K562 (cell line): ENCODE data around the gene UNC45B. TPM values are rescaled to one million over a fixed set of nuclear protein-coding genes. Genes with fewer than 3 reads are reported as not detected.

Source experiments
- ATAC-seq: fragments of 200-7000 bp; cut with Tn5 transposase; 3 replicates; pipeline ENCODE4 v1.9.1; 2020; ENCODE audit warnings: moderate library complexity
- BruUV-seq: library from RNA; stranded (reverse); fragments of 400-500 nt; replicated peaks from 2 replicates; lab custom pipeline; 2021; lab: Mats Ljungman, UMichigan
- CTCF ChIA-PET: fragments of 300-600 bp; formaldehyde crosslinking; extraction: SDS; loops from one replicate; lab custom pipeline; 2021; ENCODE audit warnings: low intra/inter-chr PET ratio; lab: Yijun Ruan, JAX
- POLR2A ChIA-PET: fragments of 300-600, 350-650 bp; sonication (Branson Sonifier 250); formaldehyde crosslinking; extraction: SDS; loops from one replicate; lab custom pipeline; 2021; ENCODE audit warnings: antibody characterized with exemption, inconsistent platforms; lab: Yijun Ruan, JAX
- DNase-seq, 4 experiments: peaks; one replicate each; pipeline versions ENCODE4 v3.0.0 to v3.0.0-alpha.2; 2011 to 2018; ENCODE audit warnings: low spot score in 3 of 4, mixed read lengths in 3 of 4; ENCODE audit errors: extremely low read depth in 1 of 4
- FAIRE-seq: peaks from 2 replicates; lab custom pipeline; 2011; peaks lifted over from hg19 to GRCh38; lab: Jason Lieb, UNC
- H2AFZ ChIP-seq: 2 replicates; pipeline ENCODE4 v1.6.0; 2011; ENCODE audit warnings: low read depth, low read length, control low read depth, inconsistent platforms
- H3K27ac ChIP-seq: fragments of 200-600 bp; 3 replicates; pipeline ENCODE4 v1.8.0; 2011; ENCODE audit warnings: low read depth, mild to moderate bottlenecking, control low read depth, inconsistent platforms, low read length, moderate library complexity, mixed read lengths; ENCODE audit errors: extremely low read depth
- H3K27me3 ChIP-seq, 2 experiments: fragments of 300-600 bp in 1 of 2; 2 replicates in 1 of 2; 3 replicates in 1 of 2; pipeline versions ENCODE4 v1.6.0 to v1.8.0; 2011; ENCODE audit warnings: inconsistent platforms in 2 of 2, low read length in 2 of 2, mild to moderate bottlenecking in 1 of 2, mixed read lengths in 1 of 2, moderate library complexity in 1 of 2; ENCODE audit not compliant: control insufficient read depth in 2 of 2, insufficient read depth in 2 of 2
- H3K36me3 ChIP-seq: fragments of 300-600 bp; 3 replicates; pipeline ENCODE4 v1.8.0; 2011; ENCODE audit warnings: mild to moderate bottlenecking, low read length, inconsistent platforms; ENCODE audit not compliant: control insufficient read depth, insufficient read depth
- H3K4me1 ChIP-seq, 2 experiments: fragments of 200-600 bp in 1 of 2; replicated peaks in 1 of 2; 2 replicates in 1 of 2; 3 replicates in 1 of 2; pipeline versions ENCODE4 v1.5.1 to v1.8.0; 2011; ENCODE audit warnings: inconsistent platforms in 2 of 2, low read length in 2 of 2, mild to moderate bottlenecking in 1 of 2, mixed read lengths in 1 of 2, moderate library complexity in 1 of 2; ENCODE audit not compliant: control insufficient read depth in 2 of 2, insufficient read depth in 2 of 2
- H3K4me2 ChIP-seq: 2 replicates; pipeline ENCODE4 v1.6.1; 2011; ENCODE audit warnings: low read length, control low read depth, inconsistent platforms, mixed read lengths; ENCODE audit not compliant: insufficient read depth
- H3K4me3 ChIP-seq: fragments of 200-600 bp; sonication (generic), shearing (Covaris generic); 2 replicates; pipeline ENCODE4 v1.5.1; 2016; ENCODE audit warnings: control low read depth, inconsistent platforms
- H3K79me2 ChIP-seq: fragments of 200-600 bp; 3 replicates; pipeline ENCODE4 v1.8.0; 2011; ENCODE audit warnings: low read length, inconsistent platforms; ENCODE audit not compliant: control insufficient read depth, insufficient read depth
- H3K9ac ChIP-seq, 2 experiments: 2 replicates each; pipeline versions ENCODE4 v1.6.0 to v1.6.1; 2011; ENCODE audit warnings: low read depth in 2 of 2, low read length in 2 of 2, control low read depth in 1 of 2, inconsistent platforms in 1 of 2, mild to moderate bottlenecking in 1 of 2, mixed read lengths in 1 of 2; ENCODE audit not compliant: insufficient read depth in 1 of 2
- H3K9me1 ChIP-seq: one replicate; pipeline ENCODE4 v1.6.0; 2011; ENCODE audit warnings: inconsistent platforms, mild to moderate bottlenecking, low read length, moderate library complexity; ENCODE audit not compliant: control insufficient read depth, insufficient read depth
- H3K9me3 ChIP-seq: replicated peaks from 2 replicates; pipeline ENCODE4 v1.5.1; 2011; ENCODE audit warnings: low read depth, low read length, inconsistent platforms; ENCODE audit not compliant: control insufficient read depth, insufficient read depth
- H4K20me1 ChIP-seq: replicated peaks from 2 replicates; pipeline ENCODE4 v1.6.1; 2011; ENCODE audit warnings: low read length, inconsistent platforms, mixed read lengths; ENCODE audit not compliant: control insufficient read depth, insufficient read depth
- ARID4B ChIP-seq: sonication (generic); formaldehyde crosslinking; IDR thresholded peaks from 2 replicates; pipeline ENCODE4 v1.8.0; 2022; ENCODE audit warnings: mild to moderate bottlenecking, missing genetic modification reagents
- GTF2E2 ChIP-seq: fragments of 200-800 bp; sonication (Bioruptor generic); IDR thresholded peaks from 2 replicates; pipeline ENCODE4 v1.6.1; 2016; ENCODE audit warnings: missing genetic modification characterization, missing compliant biosample characterization
- HCFC1 ChIP-seq: IDR thresholded peaks from 2 replicates; pipeline ENCODE4 v1.6.1; 2012; ENCODE audit warnings: low read depth, low read length, improper control_type of control experiment
- HMGN3 ChIP-seq: IDR thresholded peaks from 2 replicates; pipeline ENCODE4 v1.6.1; 2011; ENCODE audit warnings: borderline replicate concordance, low read depth, mild to moderate bottlenecking, mixed read lengths, low read length; ENCODE audit not compliant: insufficient read length; ENCODE audit errors: extremely low read depth
- POLR2A ChIP-seq: fragments of 450-650 bp; conservative IDR thresholded peaks from 2 replicates; pipeline ENCODE4 v1.6.1; 2016
- RREB1 ChIP-seq: fragments of 250-450 bp; sonication (Bioruptor Pico); IDR thresholded peaks from 2 replicates; pipeline ENCODE4 v1.4.0; 2020
- ZNF174 ChIP-seq: fragments of 250-450 bp; sonication (Bioruptor Pico); IDR thresholded peaks from 2 replicates; pipeline ENCODE4 v1.4.0; 2020; ENCODE audit warnings: mild to moderate bottlenecking
- ZNF507 ChIP-seq: conservative IDR thresholded peaks from 2 replicates; pipeline ENCODE4 v1.6.1; 2017; ENCODE audit warnings: missing genetic modification characterization, missing compliant biosample characterization
- WGBS: fragments of 100-300 bp; shearing (Covaris generic); methylation state at CpG from one replicate; pipeline ENCODE4 v1.1.6; 2016; ENCODE audit warnings: low coverage, mixed read lengths; ENCODE audit not compliant: insufficient coverage; ENCODE audit errors: missing lambda C conversion rate; 5-methylcytosine and 5-hydroxymethylcytosine counted together
- in situ Hi-C: fragments of 300-500 bp; cut with MboI; formaldehyde crosslinking; loops from 4 replicates; pipeline ENCODE4 v1.15.0; 2018; ENCODE audit warnings: inconsistent platforms, mixed read lengths
- intact Hi-C: fragments of 100-400 bp; cut with micrococcal nuclease; formaldehyde crosslinking; loops from 2 replicates; pipeline ENCODE4 v1.14.2; 2022
- polyA plus RNA-seq, 8 experiments: library from polyadenylated mRNA; depleted of rRNA in 4 of 8; stranded (reverse) in 5 of 8; unstranded in 3 of 8; fragments of >200 nt; fragmentation: Nextera tagmentation in 2 of 8; fragmentation: Illumina TruSeq in 1 of 8; extraction: Ambion mirVana in 2 of 8; extraction: Trizol in 1 of 8; gene quantifications; 2 replicates each; pipeline versions ENCODE4 v1.2.1 to v1.2.3, GENCODE V29; 2011 to 2014; ENCODE audit warnings: inconsistent platforms in 1 of 8, missing spikeins in 1 of 8
- total RNA-seq, 7 experiments: library from RNA; depleted of rRNA in 6 of 7; stranded (reverse); fragments of >200 nt in 6 of 7; fragmentation: Illumina TruSeq in 2 of 7; extraction: Trizol in 2 of 7; gene quantifications; 2 replicates each; pipeline versions ENCODE4 v1.2.1 to v1.2.3, GENCODE V29; 2011 to 2021; ENCODE audit warnings: low replicate concordance in 1 of 7
- TF ChIP-seq, protein P1 (sequence below): sonication (generic); formaldehyde crosslinking; IDR thresholded peaks from 2 replicates; pipeline ENCODE4 v1.8.0; 2022; ENCODE audit warnings: missing genetic modification reagents, mild to moderate bottlenecking, borderline replicate concordance
- TF ChIP-seq, protein P2 (sequence below): fragments of 200-800 bp; sonication (Bioruptor generic); IDR thresholded peaks from 2 replicates; pipeline ENCODE4 v1.6.1; 2017; ENCODE audit warnings: missing genetic modification characterization, missing compliant biosample characterization

The UNC45B gene
- total and polyA plus RNA-seq, 9 of the 15 experiments (the other 6 are each of a cell fraction or from before 2014, with no cell fraction given) = not detected

DNA sequence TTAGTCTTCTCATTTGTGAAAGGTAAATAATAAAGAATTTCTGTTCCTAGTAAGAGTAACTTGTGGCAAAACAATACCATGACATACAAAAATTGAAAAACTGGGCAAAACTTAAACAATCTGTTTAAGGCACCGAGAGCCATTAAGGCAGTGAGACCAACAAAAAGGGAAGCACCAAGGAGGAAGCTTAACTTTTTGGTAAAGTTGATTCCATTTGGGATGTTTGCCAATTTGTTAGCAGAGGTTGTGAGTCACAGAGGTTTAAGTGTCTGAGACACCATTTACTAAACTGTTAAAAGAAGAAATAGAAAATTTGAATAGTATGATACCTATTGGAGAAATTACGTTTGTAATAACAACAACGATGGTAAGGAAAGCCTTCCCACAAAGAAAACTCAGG, 41.7 kb downstream of the UNC45B start:
- H3K27me3 ChIP-seq = peaks cover 5 to 12% of the 10 kb centered on the region in 2 experiments
- H3K4me2 ChIP-seq = no peak overlapping the region
- BruUV-seq = no TSS peak
- in situ Hi-C loops = no loop called here
- no peaks in the 10 kb centered on the region for H3K9me3 ChIP-seq
- no peaks in the 10 kb centered on the region for H3K36me3 ChIP-seq
- no peak overlapping the region for H2AFZ ChIP-seq
- no peak overlapping the region for H3K4me3 ChIP-seq
- H4K20me1 ChIP-seq = no peaks in the 10 kb centered on the region
- DNase-seq (no peak), ATAC-seq (no peak), FAIRE-seq (no peak)
- no peaks in the 10 kb centered on the region for H3K4me1 ChIP-seq
- no peak overlapping the region for H3K27ac ChIP-seq
- H3K79me2 ChIP-seq = no peaks in the 10 kb centered on the region
- no peaks in the 10 kb centered on the region for H3K9me1 ChIP-seq
- 0% methylated on average over 3 of the region's 3 CpGs for WGBS
- ChIA-PET CTCF (no interaction called here), POLR2A (interaction anchor here (1.0 kb wide), 1 partner anchor 28 kb away, joined by 3 read pairs; no protein-coding TSS in a partner anchor)
- intact Hi-C loops = no loop called here
- no peak overlapping the region for H3K9ac ChIP-seq
- TF ChIP-seq, protein P1, sequence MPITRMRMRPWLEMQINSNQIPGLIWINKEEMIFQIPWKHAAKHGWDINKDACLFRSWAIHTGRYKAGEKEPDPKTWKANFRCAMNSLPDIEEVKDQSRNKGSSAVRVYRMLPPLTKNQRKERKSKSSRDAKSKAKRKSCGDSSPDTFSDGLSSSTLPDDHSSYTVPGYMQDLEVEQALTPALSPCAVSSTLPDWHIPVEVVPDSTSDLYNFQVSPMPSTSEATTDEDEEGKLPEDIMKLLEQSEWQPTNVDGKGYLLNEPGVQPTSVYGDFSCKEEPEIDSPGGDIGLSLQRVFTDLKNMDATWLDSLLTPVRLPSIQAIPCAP = no peak
- no peak for TF ChIP-seq ARID4B (CRISPR knock-in tag)
- TF ChIP-seq ZNF174 (CRISPR knock-in tag) = no peak
- TF ChIP-seq POLR2A = no peak
- no peak for TF ChIP-seq ZNF507
- no peak for TF ChIP-seq GTF2E2 (tag)
- TF ChIP-seq HMGN3 = no peak
- no peak for TF ChIP-seq RREB1 (CRISPR knock-in tag)
- TF ChIP-seq, protein P2, sequence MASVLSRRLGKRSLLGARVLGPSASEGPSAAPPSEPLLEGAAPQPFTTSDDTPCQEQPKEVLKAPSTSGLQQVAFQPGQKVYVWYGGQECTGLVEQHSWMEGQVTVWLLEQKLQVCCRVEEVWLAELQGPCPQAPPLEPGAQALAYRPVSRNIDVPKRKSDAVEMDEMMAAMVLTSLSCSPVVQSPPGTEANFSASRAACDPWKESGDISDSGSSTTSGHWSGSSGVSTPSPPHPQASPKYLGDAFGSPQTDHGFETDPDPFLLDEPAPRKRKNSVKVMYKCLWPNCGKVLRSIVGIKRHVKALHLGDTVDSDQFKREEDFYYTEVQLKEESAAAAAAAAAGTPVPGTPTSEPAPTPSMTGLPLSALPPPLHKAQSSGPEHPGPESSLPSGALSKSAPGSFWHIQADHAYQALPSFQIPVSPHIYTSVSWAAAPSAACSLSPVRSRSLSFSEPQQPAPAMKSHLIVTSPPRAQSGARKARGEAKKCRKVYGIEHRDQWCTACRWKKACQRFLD (CRISPR knock-in tag) = no peak
- TF ChIP-seq HCFC1 = no peak
